GM18907 (cell line): ENCODE data around the gene RAP1B.
A peak's percentile ranks its signal among the peaks of the same experiment; 100 is the strongest.

Experiments used
- ATAC-seq: cut with Tn5 transposase; IDR thresholded peaks from one replicate; pipeline ENCODE4 v1.9.1; 2021; ENCODE audit warnings: mild to moderate bottlenecking, moderate library complexity; ENCODE audit not compliant: unreplicated experiment

The RAP1B gene

GRCh38 chr12:68686595-68687521, 76.2 kb downstream of the RAP1B start, which contains the start of gene NUP107:
Gene NUP107, plus strand, starts transcription at chr12:68686978. Its CDS starts 88 bp downstream, at chr12:68687066.
- ATAC-seq = peak; percentile 95

- ATAC-seq = peak; percentile 70
Measured at GRCh38 chr12:68695454-68695853, 84.8 kb downstream of the RAP1B start.

GRCh38 chr12:68699486-68699885, 88.8 kb downstream of the RAP1B start:
- ATAC-seq = no peak
